ENCODE measurements around the gene CCND2.

The CCND2 gene

GRCh38 chr12:4280351-4281163, 7.0 kb downstream of the CCND2 start:
- Histone ChIP-seq H3K23ac (ENCODE audit: low read length) (no peak overlapping the region), H3K79me1 (ENCODE audit: low read length) (peaks cover 5% of the 10 kb centered on the region), H4K91ac (ENCODE audit: low read depth, low read length) (no peak overlapping the region), H3K36me3 (ENCODE audit: control insufficient read depth in 1 of 2, insufficient read depth in 2 of 2, low read length in 2 of 2) (peaks cover 66 to 82% of the 10 kb centered on the region in 2 experiments), H2AK5ac (ENCODE audit: low read length) (no peak overlapping the region), H3K18ac (ENCODE audit: low read length) (peak overlapping the region; percentile 14), H2BK12ac (ENCODE audit: low read length) (no peak overlapping the region), H3K4me2 (ENCODE audit: low read length) (no peak overlapping the region), H3K27ac (ENCODE audit: low read depth, low read length) (no peak overlapping the region), H3K4me1 (ENCODE audit: control insufficient read depth in 1 of 2, insufficient read depth in 2 of 2, low read length in 2 of 2) (peaks cover 8 to 28% of the 10 kb centered on the region in 2 experiments), H3K9ac (ENCODE audit: low read length) (no peak overlapping the region), H4K12ac (ENCODE audit: low read depth, low read length) (no peak overlapping the region), H2BK5ac (ENCODE audit: low read depth, low read length, poor library complexity) (no peak overlapping the region), H3K14ac (ENCODE audit: low read length) (no peak overlapping the region), H4K8ac (ENCODE audit: low read depth, low read length) (no peak overlapping the region), H3K4me3 (ENCODE audit: low read depth, low read length) (peak overlapping the region; percentile 10), H2BK120ac (ENCODE audit: insufficient read depth, low read length, poor library complexity) (no peak overlapping the region), H3K4ac (ENCODE audit: low read depth, low read length) (no peak overlapping the region), H3K79me2 (ENCODE audit: control insufficient read depth, insufficient read depth, low read length, poor library complexity) (no peaks in the 10 kb centered on the region), H3K27me3 (ENCODE audit: insufficient read depth, low read length) (no peaks in the 10 kb centered on the region), H3K9me3 (ENCODE audit: insufficient read depth, low read depth, low read length) (peaks cover 3% of the 10 kb centered on the region), H2AFZ (ENCODE audit: insufficient read depth, low read length, poor library complexity) (no peak overlapping the region)
- no CpG with 5 or more reads among the region's 15 CpGs for WGBS (ENCODE audit: extremely low coverage, insufficient coverage, insufficient read length)
- DNase-seq: no peak

DNA sequence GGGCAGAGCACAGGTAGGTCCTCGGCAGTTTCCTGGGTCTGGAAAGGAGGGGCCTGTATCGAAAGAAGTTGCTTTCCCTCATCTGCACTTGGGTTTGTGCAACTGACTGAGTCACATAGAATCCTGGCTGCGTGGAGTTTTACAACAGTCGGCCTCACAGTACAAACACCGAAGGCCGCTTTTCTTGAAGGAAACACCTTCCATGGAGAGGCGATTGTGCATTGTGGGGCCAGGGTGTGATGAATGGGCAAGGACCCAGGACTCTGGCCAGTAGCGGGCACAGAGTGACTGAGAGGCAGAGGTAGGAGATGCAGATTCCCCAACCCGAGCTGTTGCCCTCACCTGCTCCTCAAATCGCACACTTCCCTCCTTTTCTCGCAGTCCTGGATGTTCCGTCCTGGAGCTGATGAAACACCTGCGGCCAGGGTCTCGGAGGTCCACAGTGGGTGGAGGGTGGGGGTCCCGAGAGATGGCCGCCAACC, 7.7 kb downstream of the CCND2 start:
- no peak overlapping the region for H2BK120ac ChIP-seq (ENCODE audit: insufficient read depth, low read length, poor library complexity)
- no peak overlapping the region for H3K23ac ChIP-seq (ENCODE audit: low read length)
- no peak for DNase-seq

DNA sequence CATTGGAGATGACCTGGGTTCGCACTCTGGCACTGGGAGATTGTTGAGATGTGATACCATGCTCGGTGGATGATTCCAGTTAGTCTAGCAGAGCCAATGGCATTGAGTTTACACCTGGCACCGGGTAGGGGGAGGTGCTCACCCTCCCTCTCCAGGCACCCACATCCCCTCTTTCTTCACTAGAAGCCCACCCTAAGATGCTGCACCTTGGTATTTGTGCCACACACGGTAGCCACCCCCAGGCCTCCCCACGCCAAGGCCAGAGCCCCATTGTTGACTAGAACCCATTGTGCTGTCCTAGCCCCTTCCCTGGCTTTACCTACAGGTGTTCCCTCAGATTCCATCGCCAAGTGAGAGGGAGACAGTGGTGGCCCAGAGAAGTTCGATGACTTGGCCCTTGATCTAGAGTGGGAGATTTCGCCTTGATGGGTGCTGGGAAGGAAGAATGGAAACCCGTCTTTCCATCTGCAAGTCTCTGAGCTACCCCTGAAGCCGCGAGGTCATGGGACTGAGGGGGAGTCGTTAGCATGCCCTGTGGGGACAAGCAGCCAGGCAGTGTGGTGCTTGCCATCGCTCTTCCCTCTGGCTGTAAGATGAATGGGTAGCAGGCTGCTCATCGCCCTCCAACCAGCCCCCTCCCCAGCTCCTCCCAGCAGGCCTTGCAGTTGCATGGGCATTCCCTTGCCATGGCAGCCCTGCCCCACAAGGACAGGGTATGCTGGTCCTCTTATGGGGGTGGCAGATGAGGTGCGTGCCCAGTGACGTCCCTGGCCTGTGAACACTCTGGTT, 8.7 kb downstream of the CCND2 start:
- Histone ChIP-seq H3K79me2 (ENCODE audit: control insufficient read depth, insufficient read depth, low read length, poor library complexity) (no peaks in the 10 kb centered on the region), H3K27ac (ENCODE audit: low read depth, low read length) (no peak overlapping the region), H2BK5ac (ENCODE audit: low read depth, low read length, poor library complexity) (no peak overlapping the region), H3K4ac (ENCODE audit: low read depth, low read length) (no peak overlapping the region), H3K79me1 (ENCODE audit: low read length) (no peaks in the 10 kb centered on the region), H3K18ac (ENCODE audit: low read length) (no peak overlapping the region), H3K27me3 (ENCODE audit: insufficient read depth, low read length) (no peaks in the 10 kb centered on the region), H3K4me2 (ENCODE audit: low read length) (no peak overlapping the region), H3K14ac (ENCODE audit: low read length) (no peak overlapping the region), H3K36me3 (ENCODE audit: control insufficient read depth in 1 of 2, insufficient read depth in 2 of 2, low read length in 2 of 2) (peaks cover 77 to 88% of the 10 kb centered on the region in 2 experiments), H4K12ac (ENCODE audit: low read depth, low read length) (no peak overlapping the region), H2BK120ac (ENCODE audit: insufficient read depth, low read length, poor library complexity) (no peak overlapping the region), H4K8ac (ENCODE audit: low read depth, low read length) (no peak overlapping the region), H3K4me3 (ENCODE audit: low read depth, low read length) (no peak overlapping the region), H2AK5ac (ENCODE audit: low read length) (no peak overlapping the region), H2AFZ (ENCODE audit: insufficient read depth, low read length, poor library complexity) (no peak overlapping the region), H2BK12ac (ENCODE audit: low read length) (no peak overlapping the region), H3K9me3 (ENCODE audit: insufficient read depth, low read depth, low read length) (peaks cover 3% of the 10 kb centered on the region), H3K9ac (ENCODE audit: low read length) (no peak overlapping the region), H3K23ac (ENCODE audit: low read length) (no peak overlapping the region), H3K4me1 (ENCODE audit: control insufficient read depth in 1 of 2, insufficient read depth in 2 of 2, low read length in 2 of 2) (peaks cover 8 to 25% of the 10 kb centered on the region in 2 experiments), H4K91ac (ENCODE audit: low read depth, low read length) (no peak overlapping the region)
- no CpG with 5 or more reads among the region's 16 CpGs for WGBS (ENCODE audit: extremely low coverage, insufficient coverage, insufficient read length)
- no peak for DNase-seq

More for the DNA sequence above, 7.7 kb downstream of the CCND2 start:
- Histone ChIP-seq H3K4me1 (ENCODE audit: control insufficient read depth in 1 of 2, insufficient read depth in 2 of 2, low read length in 2 of 2) (peaks cover 8 to 24% of the 10 kb centered on the region in 2 experiments), H3K27me3 (ENCODE audit: insufficient read depth, low read length) (no peaks in the 10 kb centered on the region), H2AFZ (ENCODE audit: insufficient read depth, low read length, poor library complexity) (no peak overlapping the region), H3K14ac (ENCODE audit: low read length) (no peak overlapping the region), H2BK12ac (ENCODE audit: low read length) (no peak overlapping the region), H3K18ac (ENCODE audit: low read length) (no peak overlapping the region), H3K4ac (ENCODE audit: low read depth, low read length) (no peak overlapping the region), H3K9me3 (ENCODE audit: insufficient read depth, low read depth, low read length) (peaks cover 3% of the 10 kb centered on the region), H2BK5ac (ENCODE audit: low read depth, low read length, poor library complexity) (no peak overlapping the region), H3K36me3 (ENCODE audit: control insufficient read depth in 1 of 2, insufficient read depth in 2 of 2, low read length in 2 of 2) (peaks cover 66 to 83% of the 10 kb centered on the region in 2 experiments), H4K12ac (ENCODE audit: low read depth, low read length) (no peak overlapping the region), H3K27ac (ENCODE audit: low read depth, low read length) (no peak overlapping the region), H3K79me1 (ENCODE audit: low read length) (peaks cover under 1% of the 10 kb centered on the region), H2AK5ac (ENCODE audit: low read length) (no peak overlapping the region), H3K9ac (ENCODE audit: low read length) (no peak overlapping the region), H3K4me3 (ENCODE audit: low read depth, low read length) (no peak overlapping the region), H3K79me2 (ENCODE audit: control insufficient read depth, insufficient read depth, low read length, poor library complexity) (no peaks in the 10 kb centered on the region), H4K8ac (ENCODE audit: low read depth, low read length) (no peak overlapping the region), H3K4me2 (ENCODE audit: low read length) (no peak overlapping the region), H4K91ac (ENCODE audit: low read depth, low read length) (no peak overlapping the region)
- no CpG with 5 or more reads among the region's 16 CpGs for WGBS (ENCODE audit: extremely low coverage, insufficient coverage, insufficient read length)

- no CpG with 5 or more reads among the region's 12 CpGs for WGBS (ENCODE audit: extremely low coverage, insufficient coverage, insufficient read length)
- no peak overlapping the region for H3K4me3 ChIP-seq (ENCODE audit: low read depth, low read length)
Measured at GRCh38 chr12:4282892-4283511, 9.4 kb downstream of the CCND2 start.

More at GRCh38 chr12:4282892-4283511, 9.4 kb downstream of the CCND2 start:
- Histone ChIP-seq H2BK5ac (ENCODE audit: low read depth, low read length, poor library complexity) (no peak overlapping the region), H3K14ac (ENCODE audit: low read length) (no peak overlapping the region), H3K27ac (ENCODE audit: low read depth, low read length) (no peak overlapping the region), H3K4me1 (ENCODE audit: control insufficient read depth in 1 of 2, insufficient read depth in 2 of 2, low read length in 2 of 2) (peaks cover 6 to 27% of the 10 kb centered on the region in 2 experiments), H3K9me3 (ENCODE audit: insufficient read depth, low read depth, low read length) (peaks cover 3% of the 10 kb centered on the region), H3K18ac (ENCODE audit: low read length) (no peak overlapping the region), H3K4ac (ENCODE audit: low read depth, low read length) (no peak overlapping the region), H3K36me3 (ENCODE audit: control insufficient read depth in 1 of 2, insufficient read depth in 2 of 2, low read length in 2 of 2) (peaks cover 78 to 89% of the 10 kb centered on the region in 2 experiments), H2BK12ac (ENCODE audit: low read length) (no peak overlapping the region), H3K4me2 (ENCODE audit: low read length) (no peak overlapping the region), H2BK120ac (ENCODE audit: insufficient read depth, low read length, poor library complexity) (no peak overlapping the region), H2AFZ (ENCODE audit: insufficient read depth, low read length, poor library complexity) (no peak overlapping the region), H3K27me3 (ENCODE audit: insufficient read depth, low read length) (no peaks in the 10 kb centered on the region), H3K79me2 (ENCODE audit: control insufficient read depth, insufficient read depth, low read length, poor library complexity) (no peaks in the 10 kb centered on the region), H2AK5ac (ENCODE audit: low read length) (no peak overlapping the region), H4K91ac (ENCODE audit: low read depth, low read length) (no peak overlapping the region), H3K9ac (ENCODE audit: low read length) (no peak overlapping the region), H4K12ac (ENCODE audit: low read depth, low read length) (no peak overlapping the region), H3K79me1 (ENCODE audit: low read length) (no peaks in the 10 kb centered on the region), H4K8ac (ENCODE audit: low read depth, low read length) (no peak overlapping the region), H3K23ac (ENCODE audit: low read length) (no peak overlapping the region)
- DNase-seq: no peak

All from trophoblast cell (in vitro differentiated cells and primary cell).